GM12878 (cell line): Measurements from ENCODE around the gene MEDAG. TPM values are rescaled to one million over a fixed set of nuclear protein-coding genes. Genes with fewer than 3 reads are reported as not detected.

ENCODE experiments used
- ATAC-seq: fragments of 200-7000 bp; cut with Tn5 transposase; 3 replicates; pipeline ENCODE4 v1.9.1; 2020; ENCODE audit warnings: mild to moderate bottlenecking, moderate library complexity
- BruUV-seq: library from RNA; stranded (reverse); fragments of 400-500 nt; replicated peaks from 2 replicates; lab custom pipeline; 2021; lab: Mats Ljungman, UMichigan
- CTCF ChIA-PET: fragments of 300-600 bp; sonication (Branson Sonifier 250); formaldehyde crosslinking; extraction: SDS; loops from one replicate; lab custom pipeline; 2021; ENCODE audit warnings: inconsistent platforms; lab: Yijun Ruan, JAX
- POLR2A ChIA-PET: fragments of 350-600 bp; formaldehyde crosslinking; extraction: SDS; loops from one replicate; lab custom pipeline; 2021; ENCODE audit warnings: inconsistent platforms; lab: Charles Lee
- RAD21 ChIA-PET: fragments of 300-600 bp; sonication (Branson Sonifier 250); formaldehyde crosslinking; loops from one replicate; lab custom pipeline; 2023; ENCODE audit warnings: antibody characterized with exemption; ENCODE audit not compliant: unreplicated experiment; lab: Charles Lee
- SMC1A ChIA-PET: fragments of 300-600 bp; sonication (Branson Sonifier 250); formaldehyde crosslinking; loops from one replicate; lab custom pipeline; 2023; ENCODE audit not compliant: unreplicated experiment, uncharacterized antibody; lab: Charles Lee
- DNase-seq: peaks from one replicate; pipeline ENCODE4 v3.0.0-alpha.2; 2011; ENCODE audit warnings: low read depth, low spot score
- FAIRE-seq: peaks from 3 replicates; lab custom pipeline; 2011; peaks lifted over from hg19 to GRCh38; lab: Jason Lieb, UNC
- H2AFZ ChIP-seq: 2 replicates; pipeline ENCODE4 v1.6.0; 2011; ENCODE audit warnings: low read depth, low read length, control low read depth; ENCODE audit not compliant: control insufficient read depth
- H3K27ac ChIP-seq: 2 replicates; pipeline ENCODE4 v1.5.1; 2011; ENCODE audit warnings: control low read depth; ENCODE audit not compliant: control insufficient read depth, insufficient read depth
- H3K27me3 ChIP-seq, 2 experiments: replicated peaks in 1 of 2; 2 replicates each; pipeline versions ENCODE4 v1.6.0 to v1.6.1; 2011; ENCODE audit warnings: low read length in 1 of 2; ENCODE audit not compliant: control insufficient read depth in 2 of 2, insufficient read depth in 2 of 2
- H3K36me3 ChIP-seq, 2 experiments: 2 replicates each; pipeline ENCODE4 v1.5.1; 2011; ENCODE audit warnings: low read length in 1 of 2; ENCODE audit not compliant: control insufficient read depth in 2 of 2, insufficient read depth in 2 of 2
- H3K4me1 ChIP-seq: 2 replicates; pipeline ENCODE4 v1.6.1; 2011; ENCODE audit warnings: mild to moderate bottlenecking, low read length, moderate library complexity, mixed read lengths; ENCODE audit not compliant: control insufficient read depth, insufficient read depth
- H3K4me2 ChIP-seq: 2 replicates; pipeline ENCODE4 v1.6.0; 2011; ENCODE audit warnings: control low read depth; ENCODE audit not compliant: control insufficient read depth, insufficient read depth
- H3K4me3 ChIP-seq: fragments of 200-600 bp; sonication (generic); 2 replicates; pipeline ENCODE4 v1.5.1; 2016
- H3K79me2 ChIP-seq: 2 replicates; pipeline ENCODE4 v1.6.0; 2011; ENCODE audit warnings: low read length; ENCODE audit not compliant: control insufficient read depth, insufficient read depth
- H3K9ac ChIP-seq: 2 replicates; pipeline ENCODE4 v1.8.0; 2011; ENCODE audit warnings: low read length, control low read depth, mixed read lengths; ENCODE audit not compliant: control insufficient read depth, insufficient read depth
- H3K9me3 ChIP-seq: replicated peaks from 3 replicates; pipeline ENCODE4 v1.5.1; 2011; ENCODE audit warnings: mild to moderate bottlenecking, low read length; ENCODE audit not compliant: control insufficient read depth, insufficient read depth
- H4K20me1 ChIP-seq: 2 replicates; pipeline ENCODE4 v1.6.0; 2011; ENCODE audit not compliant: control insufficient read depth, insufficient read depth
- BCL11A ChIP-seq: IDR thresholded peaks from 2 replicates; pipeline ENCODE4 v1.6.1; 2011; ENCODE audit warnings: low read depth, low read length
- CBX5 ChIP-seq: sonication (generic); IDR thresholded peaks from 2 replicates; pipeline ENCODE4 v1.6.1; 2016; ENCODE audit warnings: low read depth, moderate library complexity, mild to moderate bottlenecking, inconsistent platforms
- CHD1 ChIP-seq: IDR thresholded peaks from 2 replicates; pipeline ENCODE4 v1.6.1; 2012; ENCODE audit warnings: low read depth, low read length, improper control_type of control experiment
- HCFC1 ChIP-seq: fragments of 150-350 bp; IDR thresholded peaks from 2 replicates; pipeline ENCODE4 v1.6.1; 2014; ENCODE audit warnings: low read length
- HDAC6 ChIP-seq: fragments of 200-600 bp; sonication (generic); IDR thresholded peaks from one replicate; pipeline ENCODE4 v1.8.0; 2017; ENCODE audit warnings: antibody characterized with exemption; ENCODE audit not compliant: unreplicated experiment
- IRF4 ChIP-seq: IDR thresholded peaks from 2 replicates; pipeline ENCODE4 v1.6.1; 2011; ENCODE audit warnings: low read depth, low read length
- MYC ChIP-seq: IDR thresholded peaks from 2 replicates; pipeline ENCODE4 v1.6.1; 2011; ENCODE audit warnings: mild to moderate bottlenecking, low read length, moderate library complexity, inconsistent platforms; ENCODE audit not compliant: insufficient read depth, insufficient replicate concordance, insufficient read length, severe bottlenecking
- SMC3 ChIP-seq: IDR thresholded peaks from 2 replicates; pipeline ENCODE4 v1.6.1; 2011; ENCODE audit warnings: low read length, improper control_type of control experiment, borderline replicate concordance
- ZBED1 ChIP-seq: IDR thresholded peaks from 2 replicates; pipeline ENCODE4 v1.6.1; 2016; ENCODE audit warnings: borderline replicate concordance
- in situ Hi-C: fragments of 300-500 bp; cut with MboI; formaldehyde crosslinking; loops from 9 replicates; pipeline ENCODE4 v1.14.3; 2018; ENCODE audit warnings: mixed read lengths
- intact Hi-C: fragments of 100-400 bp; cut with micrococcal nuclease; formaldehyde crosslinking; loops from one replicate; pipeline ENCODE4 v1.14.2; 2022; ENCODE audit not compliant: unreplicated experiment
- polyA plus RNA-seq, 11 experiments: library from polyadenylated mRNA; depleted of rRNA in 4 of 11; unstranded in 6 of 11; stranded (reverse) in 5 of 11; fragments of >200 nt; fragmentation: Nextera tagmentation in 4 of 11; fragmentation: Illumina TruSeq in 1 of 11; extraction: Ambion mirVana in 4 of 11; extraction: Trizol in 1 of 11; gene quantifications; 1 replicate in 1 of 11; 2 replicates in 10 of 11; pipeline versions ENCODE4 v1.2.1 to v1.2.3, GENCODE V29; 2011 to 2016; ENCODE audit warnings: inconsistent platforms in 2 of 11, missing spikeins in 2 of 11, low read depth in 1 of 11
- total RNA-seq, 4 experiments: library from RNA; depleted of rRNA in 3 of 4; stranded (reverse); fragments of >200 nt in 3 of 4; fragmentation: Illumina TruSeq in 1 of 4; extraction: Trizol in 1 of 4; gene quantifications; 2 replicates each; pipeline versions ENCODE4 v1.2.1 to v1.2.3, GENCODE V29; 2013 to 2021
- TF ChIP-seq, protein P1 (sequence below): fragments of 150-350 bp; IDR thresholded peaks from 2 replicates; pipeline ENCODE4 v1.6.1; 2016; ENCODE audit warnings: low read depth, low read length
- TF ChIP-seq, protein P2 (sequence below), 3 experiments: IDR thresholded peaks in 2 of 3; conservative IDR thresholded peaks in 1 of 3; 2 replicates each; pipeline ENCODE4 v1.5.1; 2011; ENCODE audit warnings: low read depth in 3 of 3, low read length in 3 of 3, mild to moderate bottlenecking in 3 of 3, control low read depth in 2 of 3, moderate library complexity in 2 of 3, inconsistent platforms in 1 of 3, mixed read lengths in 1 of 3; ENCODE audit not compliant: control insufficient read depth in 2 of 3, insufficient read depth in 1 of 3; ENCODE audit errors: extremely low read depth in 1 of 3
- TF ChIP-seq, protein P3 (sequence below): fragments of 450-650 bp; IDR thresholded peaks from 2 replicates; pipeline ENCODE4 v1.6.1; 2017; ENCODE audit warnings: mild to moderate bottlenecking, moderate library complexity
- TF ChIP-seq, protein P4 (sequence below): fragments of 450-650 bp; IDR thresholded peaks from 2 replicates; pipeline ENCODE4 v1.6.1; 2017; ENCODE audit warnings: mild to moderate bottlenecking

The MEDAG gene
- total and polyA plus RNA-seq, 10 of the 15 experiments (the other 5 are each of a cell fraction or from before 2014, with no cell fraction given): 0.03 TPM; not detected in 9

DNA sequence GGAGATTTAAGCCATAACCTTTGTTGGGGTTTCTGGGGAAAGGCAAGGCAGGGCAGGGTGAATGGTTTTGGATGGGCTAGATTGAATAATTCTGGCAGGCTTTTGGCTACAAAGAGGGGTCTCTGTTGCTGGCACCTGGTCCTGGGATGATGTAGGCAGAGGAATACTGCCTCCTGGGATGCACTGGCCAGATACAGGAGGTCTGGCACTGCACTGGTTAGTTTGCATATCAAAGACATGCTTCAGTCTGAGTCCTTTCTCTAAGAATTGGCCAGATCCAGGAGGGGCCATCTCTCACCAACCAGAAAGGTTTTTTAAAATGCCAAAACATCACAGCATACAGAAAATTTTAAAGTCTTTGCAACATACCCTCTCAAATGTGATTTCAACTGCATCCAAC lies 8.0 kb upstream of the MEDAG start:
- ChIA-PET RAD21 (no interaction called here), POLR2A (no interaction called here), SMC1A (no interaction called here), CTCF (no interaction called here)
- BruUV-seq: no TSS peak
- in situ Hi-C loops: no loop called here
- Histone ChIP-seq H4K20me1 (no peaks in the 10 kb centered on the region), H3K4me1 (no peaks in the 10 kb centered on the region), H3K36me3 (no peaks in the 10 kb centered on the region), H3K9me3 (no peaks in the 10 kb centered on the region), H3K27ac (no peak overlapping the region), H3K27me3 (peaks cover 0 to 5% of the 10 kb centered on the region in 2 experiments; a peak in 3 of 4 replicates), H3K4me3 (no peak overlapping the region), H2AFZ (no peak overlapping the region), H3K79me2 (no peaks in the 10 kb centered on the region), H3K9ac (no peak overlapping the region), H3K4me2 (no peak overlapping the region)
- ATAC-seq (no peak), FAIRE-seq (no peak), DNase-seq (no peak)
- intact Hi-C loops: no loop called here
- TF ChIP-seq CBX5 (no peak), HCFC1 (no peak), CHD1 (no peak), MYC (no peak), BCL11A (no peak), ZBED1 (no peak), SMC3 (no peak), IRF4 (no peak), HDAC6 (no peak)
- TF ChIP-seq, protein P1, sequence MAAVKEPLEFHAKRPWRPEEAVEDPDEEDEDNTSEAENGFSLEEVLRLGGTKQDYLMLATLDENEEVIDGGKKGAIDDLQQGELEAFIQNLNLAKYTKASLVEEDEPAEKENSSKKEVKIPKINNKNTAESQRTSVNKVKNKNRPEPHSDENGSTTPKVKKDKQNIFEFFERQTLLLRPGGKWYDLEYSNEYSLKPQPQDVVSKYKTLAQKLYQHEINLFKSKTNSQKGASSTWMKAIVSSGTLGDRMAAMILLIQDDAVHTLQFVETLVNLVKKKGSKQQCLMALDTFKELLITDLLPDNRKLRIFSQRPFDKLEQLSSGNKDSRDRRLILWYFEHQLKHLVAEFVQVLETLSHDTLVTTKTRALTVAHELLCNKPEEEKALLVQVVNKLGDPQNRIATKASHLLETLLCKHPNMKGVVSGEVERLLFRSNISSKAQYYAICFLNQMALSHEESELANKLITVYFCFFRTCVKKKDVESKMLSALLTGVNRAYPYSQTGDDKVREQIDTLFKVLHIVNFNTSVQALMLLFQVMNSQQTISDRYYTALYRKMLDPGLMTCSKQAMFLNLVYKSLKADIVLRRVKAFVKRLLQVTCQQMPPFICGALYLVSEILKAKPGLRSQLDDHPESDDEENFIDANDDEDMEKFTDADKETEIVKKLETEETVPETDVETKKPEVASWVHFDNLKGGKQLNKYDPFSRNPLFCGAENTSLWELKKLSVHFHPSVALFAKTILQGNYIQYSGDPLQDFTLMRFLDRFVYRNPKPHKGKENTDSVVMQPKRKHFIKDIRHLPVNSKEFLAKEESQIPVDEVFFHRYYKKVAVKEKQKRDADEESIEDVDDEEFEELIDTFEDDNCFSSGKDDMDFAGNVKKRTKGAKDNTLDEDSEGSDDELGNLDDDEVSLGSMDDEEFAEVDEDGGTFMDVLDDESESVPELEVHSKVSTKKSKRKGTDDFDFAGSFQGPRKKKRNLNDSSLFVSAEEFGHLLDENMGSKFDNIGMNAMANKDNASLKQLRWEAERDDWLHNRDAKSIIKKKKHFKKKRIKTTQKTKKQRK: no peak
- TF ChIP-seq, protein P2, sequence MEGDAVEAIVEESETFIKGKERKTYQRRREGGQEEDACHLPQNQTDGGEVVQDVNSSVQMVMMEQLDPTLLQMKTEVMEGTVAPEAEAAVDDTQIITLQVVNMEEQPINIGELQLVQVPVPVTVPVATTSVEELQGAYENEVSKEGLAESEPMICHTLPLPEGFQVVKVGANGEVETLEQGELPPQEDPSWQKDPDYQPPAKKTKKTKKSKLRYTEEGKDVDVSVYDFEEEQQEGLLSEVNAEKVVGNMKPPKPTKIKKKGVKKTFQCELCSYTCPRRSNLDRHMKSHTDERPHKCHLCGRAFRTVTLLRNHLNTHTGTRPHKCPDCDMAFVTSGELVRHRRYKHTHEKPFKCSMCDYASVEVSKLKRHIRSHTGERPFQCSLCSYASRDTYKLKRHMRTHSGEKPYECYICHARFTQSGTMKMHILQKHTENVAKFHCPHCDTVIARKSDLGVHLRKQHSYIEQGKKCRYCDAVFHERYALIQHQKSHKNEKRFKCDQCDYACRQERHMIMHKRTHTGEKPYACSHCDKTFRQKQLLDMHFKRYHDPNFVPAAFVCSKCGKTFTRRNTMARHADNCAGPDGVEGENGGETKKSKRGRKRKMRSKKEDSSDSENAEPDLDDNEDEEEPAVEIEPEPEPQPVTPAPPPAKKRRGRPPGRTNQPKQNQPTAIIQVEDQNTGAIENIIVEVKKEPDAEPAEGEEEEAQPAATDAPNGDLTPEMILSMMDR (IDR thresholded peaks at IDR 0.05 in 2 of 3, conservative IDR thresholded peaks at IDR 0.05 in 1 of 3; ENCODE audit: control insufficient read depth in 2 of 3, extremely low read depth in 1 of 3, insufficient read depth in 1 of 3, low read depth in 3 of 3, low read length in 3 of 3): no peak
- TF ChIP-seq, protein P3, sequence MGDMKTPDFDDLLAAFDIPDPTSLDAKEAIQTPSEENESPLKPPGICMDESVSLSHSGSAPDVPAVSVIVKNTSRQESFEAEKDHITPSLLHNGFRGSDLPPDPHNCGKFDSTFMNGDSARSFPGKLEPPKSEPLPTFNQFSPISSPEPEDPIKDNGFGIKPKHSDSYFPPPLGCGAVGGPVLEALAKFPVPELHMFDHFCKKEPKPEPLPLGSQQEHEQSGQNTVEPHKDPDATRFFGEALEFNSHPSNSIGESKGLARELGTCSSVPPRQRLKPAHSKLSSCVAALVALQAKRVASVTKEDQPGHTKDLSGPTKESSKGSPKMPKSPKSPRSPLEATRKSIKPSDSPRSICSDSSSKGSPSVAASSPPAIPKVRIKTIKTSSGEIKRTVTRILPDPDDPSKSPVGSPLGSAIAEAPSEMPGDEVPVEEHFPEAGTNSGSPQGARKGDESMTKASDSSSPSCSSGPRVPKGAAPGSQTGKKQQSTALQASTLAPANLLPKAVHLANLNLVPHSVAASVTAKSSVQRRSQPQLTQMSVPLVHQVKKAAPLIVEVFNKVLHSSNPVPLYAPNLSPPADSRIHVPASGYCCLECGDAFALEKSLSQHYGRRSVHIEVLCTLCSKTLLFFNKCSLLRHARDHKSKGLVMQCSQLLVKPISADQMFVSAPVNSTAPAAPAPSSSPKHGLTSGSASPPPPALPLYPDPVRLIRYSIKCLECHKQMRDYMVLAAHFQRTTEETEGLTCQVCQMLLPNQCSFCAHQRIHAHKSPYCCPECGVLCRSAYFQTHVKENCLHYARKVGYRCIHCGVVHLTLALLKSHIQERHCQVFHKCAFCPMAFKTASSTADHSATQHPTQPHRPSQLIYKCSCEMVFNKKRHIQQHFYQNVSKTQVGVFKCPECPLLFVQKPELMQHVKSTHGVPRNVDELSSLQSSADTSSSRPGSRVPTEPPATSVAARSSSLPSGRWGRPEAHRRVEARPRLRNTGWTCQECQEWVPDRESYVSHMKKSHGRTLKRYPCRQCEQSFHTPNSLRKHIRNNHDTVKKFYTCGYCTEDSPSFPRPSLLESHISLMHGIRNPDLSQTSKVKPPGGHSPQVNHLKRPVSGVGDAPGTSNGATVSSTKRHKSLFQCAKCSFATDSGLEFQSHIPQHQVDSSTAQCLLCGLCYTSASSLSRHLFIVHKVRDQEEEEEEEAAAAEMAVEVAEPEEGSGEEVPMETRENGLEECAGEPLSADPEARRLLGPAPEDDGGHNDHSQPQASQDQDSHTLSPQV: no peak
- TF ChIP-seq, protein P4, sequence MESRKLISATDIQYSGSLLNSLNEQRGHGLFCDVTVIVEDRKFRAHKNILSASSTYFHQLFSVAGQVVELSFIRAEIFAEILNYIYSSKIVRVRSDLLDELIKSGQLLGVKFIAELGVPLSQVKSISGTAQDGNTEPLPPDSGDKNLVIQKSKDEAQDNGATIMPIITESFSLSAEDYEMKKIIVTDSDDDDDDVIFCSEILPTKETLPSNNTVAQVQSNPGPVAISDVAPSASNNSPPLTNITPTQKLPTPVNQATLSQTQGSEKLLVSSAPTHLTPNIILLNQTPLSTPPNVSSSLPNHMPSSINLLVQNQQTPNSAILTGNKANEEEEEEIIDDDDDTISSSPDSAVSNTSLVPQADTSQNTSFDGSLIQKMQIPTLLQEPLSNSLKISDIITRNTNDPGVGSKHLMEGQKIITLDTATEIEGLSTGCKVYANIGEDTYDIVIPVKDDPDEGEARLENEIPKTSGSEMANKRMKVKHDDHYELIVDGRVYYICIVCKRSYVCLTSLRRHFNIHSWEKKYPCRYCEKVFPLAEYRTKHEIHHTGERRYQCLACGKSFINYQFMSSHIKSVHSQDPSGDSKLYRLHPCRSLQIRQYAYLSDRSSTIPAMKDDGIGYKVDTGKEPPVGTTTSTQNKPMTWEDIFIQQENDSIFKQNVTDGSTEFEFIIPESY: no peak
